GM21528 (cell line): ENCODE measurements around the gene SLC44A4.
"Not testable (repeated sequence)": the region's sequence is repeated elsewhere in the genome, so short reads cannot be mapped to it uniquely, and the experiment has no call there.

ENCODE experiments used
- ATAC-seq: cut with Tn5 transposase; IDR thresholded peaks from one replicate; pipeline ENCODE4 v1.9.1; 2021; ENCODE audit warnings: mild to moderate bottlenecking, moderate library complexity; ENCODE audit not compliant: unreplicated experiment, low FRiP score

The SLC44A4 gene

GRCh38 chr6:31881136-31881859, 2.5 kb upstream of the SLC44A4 start:
- ATAC-seq, result no peak

- ATAC-seq, result no peak
These were observed 1.8 kb upstream of the SLC44A4 start for GRCh38 chr6:31880616-31881015.

- ATAC-seq, result no peak
These were observed 1.1 kb upstream of the SLC44A4 start for GRCh38 chr6:31879901-31880300.

GRCh38 chr6:31879143-31879542, 346 bp upstream of the SLC44A4 start:
- ATAC-seq, result no peak

- ATAC-seq, result no peak
These were observed 575 bp downstream of the SLC44A4 start for GRCh38 chr6:31878222-31878621.

- no peak for ATAC-seq
These were observed 1.1 kb downstream of the SLC44A4 start for GRCh38 chr6:31877651-31878161.

- no peak for ATAC-seq
These were observed 1.6 kb downstream of the SLC44A4 start for GRCh38 chr6:31877125-31877650.

- ATAC-seq, result no peak
These were observed 2.4 kb downstream of the SLC44A4 start for GRCh38 chr6:31876357-31876756.

- ATAC-seq, result no peak
These were observed 2.9 kb downstream of the SLC44A4 start for GRCh38 chr6:31875877-31876276.

- ATAC-seq, result no peak
These were observed 3.8 kb downstream of the SLC44A4 start for GRCh38 chr6:31874836-31875572.

GRCh38 chr6:31874084-31874670, 4.6 kb downstream of the SLC44A4 start:
- no peak for ATAC-seq

- no peak for ATAC-seq
These were observed 7.6 kb downstream of the SLC44A4 start for GRCh38 chr6:31871046-31871659.

- no peak for ATAC-seq
These were observed 8.3 kb downstream of the SLC44A4 start for GRCh38 chr6:31870385-31870921.

- no peak for ATAC-seq
These were observed 9.5 kb downstream of the SLC44A4 start for GRCh38 chr6:31869343-31869742.

GRCh38 chr6:31868658-31868971, 10.2 kb downstream of the SLC44A4 start:
- not testable (repeated sequence) for ATAC-seq

- ATAC-seq, result no peak
These were observed 13.3 kb downstream of the SLC44A4 start for GRCh38 chr6:31865205-31866118.

GRCh38 chr6:31864818-31865204, 14.0 kb downstream of the SLC44A4 start:
- ATAC-seq, result no peak

GRCh38 chr6:31864123-31864562, 14.7 kb downstream of the SLC44A4 start:
- not testable (repeated sequence) for ATAC-seq
